A549 (cell line): ENCODE measurements around the gene ZBTB16. TPM values are rescaled to one million over a fixed set of nuclear protein-coding genes. Genes with fewer than 3 reads are reported as not detected.

Experiments used
- ATAC-seq, 2 experiments: fragments of 200-7000 bp in 1 of 2; fragments of >200 bp in 1 of 2; cut with Nextera tagmentation in 1 of 2; cut with Tn5 transposase in 1 of 2; 3 replicates each; pipeline versions ENCODE4 v1.8.0 to v1.9.1; 2018 to 2020; ENCODE audit warnings: mild to moderate bottlenecking in 1 of 2, moderate library complexity in 1 of 2
- CTCF ChIA-PET: fragments of 300-600 bp; sonication (Branson Sonifier 250); formaldehyde crosslinking; extraction: SDS; loops from one replicate; lab custom pipeline; 2021; ENCODE audit warnings: antibody characterized with exemption, inconsistent platforms; lab: Yijun Ruan, JAX
- POLR2A ChIA-PET: fragments of 350-600 bp; formaldehyde crosslinking; extraction: SDS; loops from one replicate; lab custom pipeline; 2021; ENCODE audit warnings: antibody characterized with exemption, inconsistent platforms; lab: Yijun Ruan, JAX
- DNase-seq, 2 experiments: peaks; one replicate each; pipeline versions ENCODE4 v3.0.0 to v3.0.0-alpha.2; 2011 to 2016; ENCODE audit warnings: low read depth in 1 of 2, low spot score in 1 of 2
- FAIRE-seq: peaks from 2 replicates; lab custom pipeline; 2011; peaks lifted over from hg19 to GRCh38; lab: Jason Lieb, UNC
- H3K27ac ChIP-seq, 2 experiments: fragments of >200 bp; sonication (Bioruptor Twin); formaldehyde crosslinking; 3 replicates each; pipeline ENCODE4 v1.5.1; 2016 to 2017
- H3K4me1 ChIP-seq: fragments of >200 bp; sonication (Bioruptor Twin); formaldehyde crosslinking; 3 replicates; pipeline ENCODE4 v1.6.1; 2016
- H3K4me2 ChIP-seq: fragments of >200 bp; sonication (Bioruptor Twin); formaldehyde crosslinking; 3 replicates; pipeline ENCODE4 v1.6.1; 2016
- H3K4me3 ChIP-seq: fragments of >200 bp; sonication (Bioruptor Twin); formaldehyde crosslinking; 3 replicates; pipeline ENCODE4 v1.5.1; 2016
- H3K9me3 ChIP-seq: fragments of >200 bp; sonication (Bioruptor Twin); formaldehyde crosslinking; 3 replicates; pipeline ENCODE4 v1.6.1; 2016
- CHD2 ChIP-seq: fragments of 150-350 bp; IDR thresholded peaks from 2 replicates; pipeline ENCODE4 v1.6.1; 2014; ENCODE audit warnings: low read length; ENCODE audit not compliant: partially characterized antibody
- EHF ChIP-seq: fragments of 250-450 bp; sonication (Bioruptor Pico); IDR thresholded peaks from 2 replicates; pipeline ENCODE4 v1.5.0; 2020; ENCODE audit warnings: mild to moderate bottlenecking
- EHMT2 ChIP-seq: fragments of 200-600 bp; sonication (generic); IDR thresholded peaks from 2 replicates; pipeline ENCODE4 v1.6.1; 2016; ENCODE audit warnings: antibody characterized with exemption, low read depth, mild to moderate bottlenecking, moderate library complexity
- FOSB ChIP-seq: fragments of 250-450 bp; sonication (Bioruptor Pico); IDR thresholded peaks from 2 replicates; pipeline ENCODE4 v1.5.0; 2020; ENCODE audit warnings: mild to moderate bottlenecking, moderate library complexity
- FOXS1 ChIP-seq: fragments of 250-450 bp; sonication (Bioruptor Pico); IDR thresholded peaks from 2 replicates; pipeline ENCODE4 v1.5.0; 2020; ENCODE audit warnings: mild to moderate bottlenecking, moderate library complexity
- HEYL ChIP-seq: fragments of 250-450 bp; sonication (Bioruptor Pico); IDR thresholded peaks from 2 replicates; pipeline ENCODE4 v1.8.0; 2021; ENCODE audit warnings: mild to moderate bottlenecking, moderate library complexity
- JUN ChIP-seq, 2 experiments: fragments of >200 bp; sonication (Bioruptor Twin); formaldehyde crosslinking; IDR thresholded peaks; 2 replicates in 1 of 2; 3 replicates in 1 of 2; pipeline ENCODE4 v1.6.1; 2016 to 2017
- JUNB ChIP-seq: fragments of >200 bp; sonication (Bioruptor Twin); formaldehyde crosslinking; IDR thresholded peaks from 2 replicates; pipeline ENCODE4 v1.6.1; 2016
- KDM1A ChIP-seq: fragments of 200-600 bp; sonication (generic); IDR thresholded peaks from 2 replicates; pipeline ENCODE4 v1.6.1; 2016; ENCODE audit warnings: low read depth, mild to moderate bottlenecking
- MAFK ChIP-seq: fragments of 450-650 bp; IDR thresholded peaks from 2 replicates; pipeline ENCODE4 v1.6.1; 2014; ENCODE audit not compliant: partially characterized antibody
- MAZ ChIP-seq: fragments of 150-350 bp; IDR thresholded peaks from 2 replicates; pipeline ENCODE4 v1.6.1; 2014; ENCODE audit warnings: antibody characterized with exemption, low read depth, low read length, borderline replicate concordance
- MYC ChIP-seq: IDR thresholded peaks from 2 replicates; pipeline ENCODE4 v1.6.1; 2012; ENCODE audit warnings: mild to moderate bottlenecking, inconsistent platforms, low read length, improper control_type of control experiment, borderline replicate concordance
- NPAS2 ChIP-seq: fragments of 250-450 bp; sonication (Bioruptor Pico); IDR thresholded peaks from 2 replicates; pipeline ENCODE4 v1.8.0; 2022; ENCODE audit warnings: mild to moderate bottlenecking, moderate library complexity, borderline replicate concordance
- NR3C1 ChIP-seq: fragments of >200 bp; sonication (Bioruptor Twin); formaldehyde crosslinking; IDR thresholded peaks from 3 replicates; pipeline ENCODE4 v1.6.1; 2017
- POLR2A ChIP-seq: IDR thresholded peaks from 2 replicates; pipeline ENCODE4 v1.6.1; 2012; ENCODE audit warnings: mild to moderate bottlenecking, low read length
- POLR2AphosphoS2 ChIP-seq: conservative IDR thresholded peaks from 2 replicates; pipeline ENCODE4 v1.6.1; 2012; ENCODE audit warnings: low read length, improper control_type of control experiment, inconsistent platforms
- RAD21 ChIP-seq, 2 experiments: fragments of >200 bp in 1 of 2; sonication (Bioruptor Twin) in 1 of 2; formaldehyde crosslinking in 1 of 2; IDR thresholded peaks in 1 of 2; conservative IDR thresholded peaks in 1 of 2; 2 replicates in 1 of 2; 3 replicates in 1 of 2; pipeline ENCODE4 v1.6.1; 2012 to 2018; ENCODE audit warnings: inconsistent platforms in 1 of 2
- RCOR1 ChIP-seq: fragments of 150-350 bp; IDR thresholded peaks from 2 replicates; pipeline ENCODE4 v1.6.1; 2014; ENCODE audit warnings: antibody characterized with exemption, low read length, low read depth
- RFX5 ChIP-seq: fragments of 450-650 bp; IDR thresholded peaks from 2 replicates; pipeline ENCODE4 v1.7.1; 2014; ENCODE audit warnings: antibody characterized with exemption, mild to moderate bottlenecking, moderate library complexity
- SMC3 ChIP-seq: fragments of >200 bp; sonication (Bioruptor Twin); formaldehyde crosslinking; IDR thresholded peaks from 3 replicates; pipeline ENCODE4 v1.6.1; 2018; ENCODE audit warnings: inconsistent platforms
- SREBF2 ChIP-seq: fragments of 450-650 bp; IDR thresholded peaks from 2 replicates; pipeline ENCODE4 v1.6.1; 2014; ENCODE audit warnings: mild to moderate bottlenecking, moderate library complexity
- TFCP2L1 ChIP-seq: fragments of 250-450 bp; sonication (Bioruptor Pico); IDR thresholded peaks from 2 replicates; pipeline ENCODE4 v1.5.0; 2021; ENCODE audit warnings: mild to moderate bottlenecking
- ZC3H11A ChIP-seq: fragments of 450-650 bp; IDR thresholded peaks from 2 replicates; pipeline ENCODE4 v1.6.1; 2014; ENCODE audit warnings: antibody characterized with exemption, mild to moderate bottlenecking
- ZFP36 ChIP-seq: fragments of 450-650 bp; IDR thresholded peaks from 2 replicates; pipeline ENCODE4 v1.6.1; 2014; ENCODE audit warnings: borderline replicate concordance; ENCODE audit not compliant: partially characterized antibody
- ZSCAN20 ChIP-seq: fragments of 250-450 bp; sonication (Bioruptor Pico); IDR thresholded peaks from 2 replicates; pipeline ENCODE4 v1.8.0; 2022; ENCODE audit warnings: mild to moderate bottlenecking, moderate library complexity
- WGBS: methylation state at CpG from one replicate; pipeline ENCODE4 v1.1.6; 2017; ENCODE audit errors: missing lambda C conversion rate; 5-methylcytosine and 5-hydroxymethylcytosine counted together
- polyA plus RNA-seq, 4 experiments: library from polyadenylated mRNA; depleted of rRNA in 3 of 4; stranded (reverse); fragments of >200 nt; fragmentation: RNase III in 1 of 4; extraction: RNeasy Plus Mini Kit Qiagen cat#74134 plus additional on column Dnase treatment in 1 of 4; gene quantifications; 2 replicates in 3 of 4; 3 replicates in 1 of 4; pipeline ENCODE4 v1.2.3, GENCODE V29; 2011 to 2017
- TF ChIP-seq, protein P1 (sequence below): fragments of >200 bp; sonication (Bioruptor Twin); formaldehyde crosslinking; IDR thresholded peaks from 2 replicates; pipeline ENCODE4 v1.6.1; 2016
- TF ChIP-seq, protein P2 (sequence below): fragments of 200-600 bp; sonication (generic); IDR thresholded peaks from 2 replicates; pipeline ENCODE4 v1.6.1; 2016; ENCODE audit warnings: antibody characterized with exemption, mild to moderate bottlenecking, moderate library complexity
- TF ChIP-seq, protein P3 (sequence below): IDR thresholded peaks from 2 replicates; pipeline ENCODE4 v1.6.1; 2012; ENCODE audit warnings: low read depth, borderline replicate concordance

ZBTB16 gene
- polyA plus RNA-seq, 2 of the 4 experiments (the other 2 are of a cell fraction): not detected

DNA sequence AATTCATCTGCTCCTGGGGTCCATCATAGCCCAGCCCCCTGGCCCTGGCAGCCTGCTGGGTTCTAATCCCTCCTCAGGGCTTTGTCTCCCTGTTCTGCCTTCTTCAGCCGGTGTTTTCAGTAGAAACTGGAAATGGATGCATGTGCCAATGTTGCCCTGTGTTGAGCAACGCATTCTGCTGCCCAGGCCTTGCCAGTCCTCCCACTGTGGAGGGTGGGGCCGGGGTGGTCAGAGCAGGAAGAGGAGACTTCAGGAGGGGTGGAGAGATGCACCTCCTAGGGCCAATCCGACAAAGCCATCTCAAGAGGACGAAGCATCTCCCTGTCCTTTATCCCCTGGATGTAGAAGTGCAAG lies 27.6 kb upstream of the ZBTB16 start:
- no peak overlapping the region for H3K27ac ChIP-seq
- ChIA-PET CTCF (interaction anchor here (0.7 to 9.0 kb wide), 3 partner anchors 147 to 231 kb away, joined by 3 to 142 read pairs (median 103); no protein-coding TSS in a partner anchor), POLR2A (no interaction called here)
- DNase-seq (no peak), FAIRE-seq (no peak), ATAC-seq (no peak)
- no peaks in the 10 kb centered on the region for H3K9me3 ChIP-seq
- no peak for TF ChIP-seq EHF (CRISPR knock-in tag)
- no peak for TF ChIP-seq SREBF2
- TF ChIP-seq KDM1A: no peak
- no peak for TF ChIP-seq POLR2A
- TF ChIP-seq MYC: no peak
- TF ChIP-seq, protein P1, sequence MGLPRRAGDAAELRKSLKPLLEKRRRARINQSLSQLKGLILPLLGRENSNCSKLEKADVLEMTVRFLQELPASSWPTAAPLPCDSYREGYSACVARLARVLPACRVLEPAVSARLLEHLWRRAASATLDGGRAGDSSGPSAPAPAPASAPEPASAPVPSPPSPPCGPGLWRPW: no peak
- no peak for TF ChIP-seq TFCP2L1 (CRISPR knock-in tag)
- no peak for TF ChIP-seq SMC3
- no peak for TF ChIP-seq ZSCAN20 (CRISPR knock-in tag)
- no peak for TF ChIP-seq JUN (IDR thresholded peaks at IDR 0.05)
- TF ChIP-seq RFX5: no peak
- TF ChIP-seq MAZ: no peak
- no peak for TF ChIP-seq EHMT2
- TF ChIP-seq RCOR1: no peak
- TF ChIP-seq ZC3H11A: no peak
- WGBS: 11% methylated on average over 2 of the region's 5 CpGs
- H3K4me3 ChIP-seq: no peak overlapping the region
- 0 out of 3 replicates have a peak, but pooled peaks cover 3% of the 10 kb centered on the region for H3K4me1 ChIP-seq
- no peak overlapping the region for H3K4me2 ChIP-seq

DNA sequence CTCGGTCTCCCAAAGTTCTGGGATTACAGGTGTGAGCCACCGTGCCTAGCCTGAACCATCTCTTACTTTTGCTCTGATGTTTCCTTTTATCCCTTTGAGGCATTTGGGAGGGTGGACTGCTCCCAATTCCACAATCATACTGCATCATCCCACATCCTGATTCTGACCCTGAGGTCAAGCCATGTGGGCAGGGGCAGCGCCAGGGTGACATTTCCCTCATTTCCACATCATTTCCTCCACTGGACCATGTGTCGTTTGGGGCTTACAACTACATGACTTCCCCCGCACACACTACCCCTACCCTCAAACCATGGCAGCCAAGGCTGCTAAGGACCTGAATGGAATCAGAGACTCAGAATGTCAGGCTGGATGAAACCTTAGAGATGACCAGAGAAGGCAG lies 26.4 kb upstream of the ZBTB16 start:
- Histone ChIP-seq H3K27ac (no peak overlapping the region), H3K9me3 (no peaks in the 10 kb centered on the region), H3K4me3 (no peak overlapping the region), H3K4me1 (0 out of 3 replicates have a peak, but pooled peaks cover 3% of the 10 kb centered on the region), H3K4me2 (no peak overlapping the region)
- ChIA-PET POLR2A (no interaction called here), CTCF (interaction anchor here (0.8 to 8.4 kb wide), 3 partner anchors 39 to 228 kb away, joined by 3 to 142 read pairs (median 5); no protein-coding TSS in a partner anchor)
- 51% methylated on average over 5 of the region's 5 CpGs for WGBS
- DNase-seq (no peak), FAIRE-seq (no peak), ATAC-seq (no peak)
- no peak for TF ChIP-seq FOXS1 (CRISPR knock-in tag)
- TF ChIP-seq JUN (IDR thresholded peaks at IDR 0.05): no peak
- no peak for TF ChIP-seq SREBF2
- TF ChIP-seq, protein P2, sequence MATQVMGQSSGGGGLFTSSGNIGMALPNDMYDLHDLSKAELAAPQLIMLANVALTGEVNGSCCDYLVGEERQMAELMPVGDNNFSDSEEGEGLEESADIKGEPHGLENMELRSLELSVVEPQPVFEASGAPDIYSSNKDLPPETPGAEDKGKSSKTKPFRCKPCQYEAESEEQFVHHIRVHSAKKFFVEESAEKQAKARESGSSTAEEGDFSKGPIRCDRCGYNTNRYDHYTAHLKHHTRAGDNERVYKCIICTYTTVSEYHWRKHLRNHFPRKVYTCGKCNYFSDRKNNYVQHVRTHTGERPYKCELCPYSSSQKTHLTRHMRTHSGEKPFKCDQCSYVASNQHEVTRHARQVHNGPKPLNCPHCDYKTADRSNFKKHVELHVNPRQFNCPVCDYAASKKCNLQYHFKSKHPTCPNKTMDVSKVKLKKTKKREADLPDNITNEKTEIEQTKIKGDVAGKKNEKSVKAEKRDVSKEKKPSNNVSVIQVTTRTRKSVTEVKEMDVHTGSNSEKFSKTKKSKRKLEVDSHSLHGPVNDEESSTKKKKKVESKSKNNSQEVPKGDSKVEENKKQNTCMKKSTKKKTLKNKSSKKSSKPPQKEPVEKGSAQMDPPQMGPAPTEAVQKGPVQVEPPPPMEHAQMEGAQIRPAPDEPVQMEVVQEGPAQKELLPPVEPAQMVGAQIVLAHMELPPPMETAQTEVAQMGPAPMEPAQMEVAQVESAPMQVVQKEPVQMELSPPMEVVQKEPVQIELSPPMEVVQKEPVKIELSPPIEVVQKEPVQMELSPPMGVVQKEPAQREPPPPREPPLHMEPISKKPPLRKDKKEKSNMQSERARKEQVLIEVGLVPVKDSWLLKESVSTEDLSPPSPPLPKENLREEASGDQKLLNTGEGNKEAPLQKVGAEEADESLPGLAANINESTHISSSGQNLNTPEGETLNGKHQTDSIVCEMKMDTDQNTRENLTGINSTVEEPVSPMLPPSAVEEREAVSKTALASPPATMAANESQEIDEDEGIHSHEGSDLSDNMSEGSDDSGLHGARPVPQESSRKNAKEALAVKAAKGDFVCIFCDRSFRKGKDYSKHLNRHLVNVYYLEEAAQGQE: no peak
- TF ChIP-seq JUNB: no peak
- TF ChIP-seq ZFP36: no peak
- TF ChIP-seq TFCP2L1 (CRISPR knock-in tag): no peak
- no peak for TF ChIP-seq MAFK
- no peak for TF ChIP-seq NR3C1
- TF ChIP-seq POLR2A: no peak
- TF ChIP-seq HEYL: no peak
- TF ChIP-seq NPAS2 (CRISPR knock-in tag): no peak
- TF ChIP-seq POLR2AphosphoS2: no peak
- TF ChIP-seq, protein P3, sequence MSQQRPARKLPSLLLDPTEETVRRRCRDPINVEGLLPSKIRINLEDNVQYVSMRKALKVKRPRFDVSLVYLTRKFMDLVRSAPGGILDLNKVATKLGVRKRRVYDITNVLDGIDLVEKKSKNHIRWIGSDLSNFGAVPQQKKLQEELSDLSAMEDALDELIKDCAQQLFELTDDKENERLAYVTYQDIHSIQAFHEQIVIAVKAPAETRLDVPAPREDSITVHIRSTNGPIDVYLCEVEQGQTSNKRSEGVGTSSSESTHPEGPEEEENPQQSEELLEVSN: no peak
- no peak for TF ChIP-seq CHD2
- no peak for TF ChIP-seq FOSB (CRISPR knock-in tag)
- no peak for TF ChIP-seq RAD21 (conservative IDR thresholded peaks at IDR 0.05 in 1 of 2, IDR thresholded peaks at IDR 0.05 in 1 of 2)
